ENCODE results near the gene ASRGL1.

Gene ASRGL1

DNA sequence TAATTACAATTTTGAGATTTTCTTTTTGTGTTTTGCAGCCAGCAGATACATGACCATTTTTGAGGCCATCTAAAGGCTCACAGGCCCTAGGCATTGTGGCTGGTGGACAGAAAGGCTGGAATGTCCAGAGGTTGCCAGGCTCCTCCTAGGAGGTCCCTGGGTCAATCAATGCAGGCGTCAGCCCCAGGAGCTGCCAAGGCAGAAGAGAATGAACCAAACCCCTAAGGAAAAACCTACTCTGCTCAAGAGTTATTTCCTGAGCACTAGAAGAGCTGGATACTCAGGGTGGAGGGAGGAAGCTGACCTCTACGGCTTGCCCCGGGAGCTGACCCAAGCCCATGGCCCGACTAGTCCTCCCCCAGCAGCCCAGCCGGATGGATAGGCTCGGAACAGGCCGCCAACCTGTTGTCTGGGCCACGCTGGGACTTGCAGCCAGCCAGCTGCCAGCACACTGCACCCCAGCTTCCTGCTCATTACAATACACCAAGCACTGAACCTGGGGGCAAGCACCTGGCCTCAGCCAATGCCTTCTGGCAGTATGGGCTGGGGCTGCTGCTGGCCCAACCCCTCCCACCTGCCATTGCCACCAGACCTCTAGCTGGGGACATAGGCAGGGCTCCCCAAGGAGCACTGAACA, 75.9 kb downstream of the ASRGL1 start:
- DNase-seq (ENCODE audit: low read depth in 2 of 2) = no peak

DNA sequence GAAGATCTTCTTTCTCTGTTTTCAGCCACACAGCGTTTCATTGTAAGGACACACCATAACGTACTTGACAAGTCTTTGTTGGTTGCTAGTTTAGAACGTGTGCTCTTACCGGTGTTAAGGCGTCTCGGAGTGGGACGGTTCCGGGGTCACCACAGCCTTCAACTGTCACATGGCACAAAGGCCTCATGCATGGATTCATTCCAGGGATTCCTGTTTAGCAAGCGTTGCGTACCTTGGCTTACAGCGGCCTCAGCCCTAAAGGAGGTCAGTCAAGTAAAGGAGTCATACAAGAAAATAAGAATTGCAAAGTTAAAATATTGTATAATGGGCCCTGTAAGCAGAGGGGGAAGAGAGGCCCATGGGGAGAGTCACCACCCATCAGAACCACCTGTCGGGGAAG, 79.3 kb downstream of the ASRGL1 start:
- no peak for DNase-seq (ENCODE audit: low read depth in 2 of 2)

DNA sequence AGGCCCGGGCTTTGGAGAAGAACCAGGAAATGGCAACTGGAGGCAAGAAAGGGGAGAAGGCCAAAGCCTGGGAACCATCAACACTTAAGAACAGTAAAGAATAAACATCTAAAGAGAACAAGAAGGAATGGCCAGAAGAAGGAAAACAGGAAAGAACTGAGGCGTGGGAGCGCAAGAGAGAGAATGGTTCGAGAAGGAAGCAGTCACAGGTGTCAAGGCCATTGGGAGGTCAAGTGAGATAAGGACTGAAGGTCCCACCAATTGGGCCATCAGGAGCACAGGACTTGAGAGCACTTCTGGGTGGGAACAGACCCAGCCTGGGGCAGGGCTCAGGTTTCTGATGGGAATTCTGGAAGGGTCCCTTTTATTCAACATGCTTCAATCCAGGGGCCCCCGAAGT, 80.9 kb downstream of the ASRGL1 start:
- DNase-seq (ENCODE audit: low read depth in 2 of 2) = no peak

DNA sequence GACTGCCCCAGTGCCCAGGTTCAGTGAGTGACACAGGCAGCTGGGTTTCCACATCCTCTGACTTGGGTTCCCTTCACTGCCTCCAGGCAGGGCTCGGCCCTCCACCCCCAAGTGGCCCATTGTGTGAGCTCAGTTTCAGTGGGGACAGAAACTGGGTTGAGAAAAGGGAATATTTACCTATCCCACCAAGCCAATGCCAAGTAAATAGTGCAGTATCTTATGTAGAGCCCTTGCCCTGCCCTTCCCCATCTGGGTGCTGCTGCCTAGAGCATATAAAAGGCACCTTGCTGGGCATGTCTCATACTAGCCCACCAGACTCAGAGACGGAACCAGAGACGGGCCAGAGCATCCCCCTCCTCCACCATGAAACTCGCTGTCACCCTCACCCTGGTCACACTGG, 81.5 kb downstream of the ASRGL1 start, which contains the start of gene SCGB1A1:
TSS of gene SCGB1A1 (plus strand) at position 301 of the 400 bp plus-strand sequence. CDS start at position 364, 63 bp downstream.
- DNase-seq (ENCODE audit: low read depth in 2 of 2) = no peak

- no peak for DNase-seq (ENCODE audit: low read depth in 2 of 2)
Measured at GRCh38 chr11:62419314-62419929, 82.2 kb downstream of the ASRGL1 start.

DNA sequence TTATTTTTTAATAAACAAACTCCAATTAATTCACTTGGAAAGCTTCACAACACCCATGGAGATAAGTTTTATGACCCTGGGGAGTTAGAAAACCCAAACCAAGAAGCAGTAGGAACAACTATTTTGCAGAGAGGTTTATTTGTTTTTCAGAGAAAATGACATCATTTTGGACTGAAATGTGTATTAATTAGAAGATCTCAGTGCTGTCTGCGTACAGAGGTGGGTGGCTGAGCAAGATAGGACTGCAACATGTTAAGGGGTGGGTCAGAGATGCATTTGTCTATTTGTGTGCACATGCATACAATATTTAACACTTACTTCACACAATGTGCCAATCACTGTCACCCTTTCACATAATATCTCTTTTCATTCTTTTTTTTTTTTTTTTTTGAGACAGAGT, 82.7 kb downstream of the ASRGL1 start:
- no peak for DNase-seq (ENCODE audit: low read depth in 2 of 2)

DNA sequence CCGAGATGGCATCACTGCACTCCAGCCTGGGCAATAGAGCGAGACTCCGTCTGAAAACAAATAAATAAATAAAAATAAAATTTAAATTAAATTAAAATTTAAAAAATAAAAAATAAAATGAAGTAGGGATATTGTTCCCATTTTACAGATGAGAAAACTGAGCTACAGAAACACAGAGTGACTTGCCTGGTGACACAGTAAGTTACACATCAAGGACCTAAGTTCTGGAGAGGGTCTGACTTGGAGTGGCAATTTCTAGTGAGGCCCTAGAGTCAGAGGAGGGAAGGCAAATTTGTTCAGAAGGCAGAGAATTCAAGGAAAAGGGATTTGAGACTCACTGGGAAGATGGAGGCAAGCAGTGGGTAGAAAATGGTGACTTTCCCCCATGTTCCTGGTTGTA, 83.6 kb downstream of the ASRGL1 start:
- DNase-seq (ENCODE audit: low read depth in 2 of 2) = no peak

DNA sequence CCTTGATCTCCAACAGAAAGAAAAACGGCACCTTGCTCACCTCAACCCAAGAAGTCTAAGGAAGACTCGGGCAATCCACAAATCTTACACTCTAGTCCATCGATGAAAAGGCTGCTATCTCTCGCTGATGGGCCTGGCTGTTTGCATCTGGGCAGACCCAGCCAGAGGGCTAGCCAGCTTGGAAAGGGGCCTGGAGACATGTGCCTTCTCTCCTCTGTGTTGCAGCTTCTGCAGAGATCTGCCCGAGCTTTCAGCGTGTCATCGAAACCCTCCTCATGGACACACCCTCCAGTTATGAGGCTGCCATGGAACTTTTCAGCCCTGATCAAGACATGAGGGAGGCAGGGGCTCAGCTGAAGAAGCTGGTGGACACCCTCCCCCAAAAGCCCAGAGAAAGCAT, 84.7 kb downstream of the ASRGL1 start:
- DNase-seq (ENCODE audit: low read depth in 2 of 2) = no peak

DNA sequence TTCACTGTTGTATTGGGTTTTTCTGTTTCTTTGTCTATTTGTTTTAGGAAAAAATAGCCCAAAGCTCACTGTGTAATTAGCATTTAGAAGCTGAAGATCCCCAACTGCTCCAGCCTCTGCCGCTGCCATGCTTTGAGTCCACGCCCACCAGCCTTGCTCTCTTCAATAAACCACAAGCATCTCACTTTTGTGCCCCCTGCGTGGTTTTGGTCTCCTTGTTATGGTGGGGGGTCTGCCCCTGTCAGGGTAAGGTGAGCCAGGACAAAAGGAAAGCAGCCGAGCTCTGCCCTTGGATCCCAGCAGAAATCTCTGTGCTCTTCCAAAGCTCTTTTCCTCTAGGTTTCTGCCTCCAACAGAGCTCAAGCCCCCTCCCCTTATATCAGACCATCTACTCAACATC, 85.8 kb downstream of the ASRGL1 start:
- DNase-seq (ENCODE audit: low read depth in 2 of 2) = no peak

GRCh38 chr11:62427630-62428233, 90.5 kb downstream of the ASRGL1 start:
- no peak for DNase-seq (ENCODE audit: low read depth in 2 of 2)

DNA sequence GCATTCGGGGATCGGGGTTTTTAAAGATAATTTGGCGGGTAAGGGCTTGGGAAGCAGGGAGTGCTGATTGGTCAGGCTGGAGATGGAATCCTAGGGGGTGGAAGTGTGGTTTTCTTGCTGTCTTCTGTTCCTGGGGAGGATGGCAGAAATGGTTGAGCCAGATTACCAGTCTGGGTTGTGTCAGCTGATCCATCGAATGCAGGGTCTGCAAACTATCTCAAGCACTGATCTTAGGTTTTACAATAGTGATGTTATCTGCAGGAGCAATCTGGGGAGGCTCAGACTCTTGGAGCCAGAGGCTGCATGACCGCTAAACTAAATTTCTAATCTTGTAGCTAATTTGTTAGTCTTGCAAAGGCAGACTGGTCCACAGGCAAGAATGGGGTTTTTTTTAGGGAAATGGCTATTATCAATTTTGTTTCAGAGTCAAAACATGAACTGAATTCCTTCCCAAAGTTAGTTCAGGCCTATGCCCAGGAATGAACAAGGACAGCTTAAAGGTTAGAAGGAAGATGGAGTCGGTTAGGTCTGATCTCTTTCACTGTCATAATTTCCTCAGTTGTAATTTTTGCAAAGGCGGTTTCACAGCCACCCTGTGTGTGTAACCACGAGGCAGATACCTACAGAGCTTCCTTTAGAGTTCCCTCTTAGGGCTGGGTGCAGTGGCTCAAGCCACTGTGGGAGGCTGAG, 91.8 kb downstream of the ASRGL1 start:
- DNase-seq (ENCODE audit: low read depth in 2 of 2) = no peak

DNA sequence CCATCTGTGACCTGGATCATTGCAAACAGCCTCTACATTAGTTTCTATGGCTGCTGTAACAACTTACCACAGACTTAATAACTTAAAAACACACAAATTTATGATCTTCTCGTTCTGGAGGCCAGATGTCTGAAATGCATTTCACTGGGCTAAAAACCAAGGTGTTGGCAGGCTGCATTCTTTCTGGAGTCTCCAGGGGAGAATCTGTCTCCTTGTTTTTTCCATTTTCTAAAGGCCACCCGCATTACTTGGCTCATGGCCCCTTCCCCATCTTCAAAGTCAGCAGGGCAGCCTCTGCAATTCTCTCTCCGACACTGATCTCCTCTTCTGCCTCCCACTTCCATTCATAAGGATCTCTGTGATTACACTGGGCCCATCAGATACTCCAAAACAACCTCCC, 93.2 kb downstream of the ASRGL1 start:
- DNase-seq (ENCODE audit: low read depth in 2 of 2) = no peak

DNA sequence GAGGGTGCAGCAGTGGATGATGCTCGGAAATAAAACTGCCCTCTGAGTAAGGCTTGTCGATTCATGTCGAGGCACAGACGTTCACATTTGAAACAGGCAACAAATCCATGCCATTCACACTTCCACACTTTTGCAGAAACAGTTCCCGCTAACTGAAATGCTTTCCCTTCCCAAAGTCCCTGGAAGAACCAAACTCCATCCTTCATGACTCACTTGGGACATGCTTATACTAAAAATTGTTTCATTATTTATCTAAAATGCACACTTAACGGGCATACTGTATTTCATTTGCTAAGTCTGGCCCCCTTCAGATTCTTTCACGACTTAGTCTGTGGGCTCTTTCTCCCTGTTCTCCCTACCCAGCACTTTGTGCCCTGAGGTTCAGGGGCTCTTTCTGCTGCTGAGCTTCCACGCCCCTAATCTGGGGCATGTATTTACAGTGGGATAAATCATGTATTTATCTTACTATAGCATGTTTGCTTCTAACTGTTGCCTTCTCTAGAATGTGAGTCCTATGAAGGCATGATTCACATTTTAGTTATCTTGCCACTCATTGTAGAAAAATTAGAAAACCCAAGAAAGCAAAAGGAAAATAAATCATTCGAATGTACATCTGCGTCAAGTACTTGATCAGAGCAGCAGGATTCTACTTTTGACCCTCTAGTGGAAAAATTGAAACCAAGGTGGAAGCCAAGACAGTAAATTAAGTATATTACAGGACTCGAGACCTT, 94.1 kb downstream of the ASRGL1 start:
- DNase-seq (ENCODE audit: low read depth in 2 of 2) = no peak

GRCh38 chr11:62432695-62433094, 95.4 kb downstream of the ASRGL1 start:
- no peak for DNase-seq (ENCODE audit: low read depth in 2 of 2)

DNA sequence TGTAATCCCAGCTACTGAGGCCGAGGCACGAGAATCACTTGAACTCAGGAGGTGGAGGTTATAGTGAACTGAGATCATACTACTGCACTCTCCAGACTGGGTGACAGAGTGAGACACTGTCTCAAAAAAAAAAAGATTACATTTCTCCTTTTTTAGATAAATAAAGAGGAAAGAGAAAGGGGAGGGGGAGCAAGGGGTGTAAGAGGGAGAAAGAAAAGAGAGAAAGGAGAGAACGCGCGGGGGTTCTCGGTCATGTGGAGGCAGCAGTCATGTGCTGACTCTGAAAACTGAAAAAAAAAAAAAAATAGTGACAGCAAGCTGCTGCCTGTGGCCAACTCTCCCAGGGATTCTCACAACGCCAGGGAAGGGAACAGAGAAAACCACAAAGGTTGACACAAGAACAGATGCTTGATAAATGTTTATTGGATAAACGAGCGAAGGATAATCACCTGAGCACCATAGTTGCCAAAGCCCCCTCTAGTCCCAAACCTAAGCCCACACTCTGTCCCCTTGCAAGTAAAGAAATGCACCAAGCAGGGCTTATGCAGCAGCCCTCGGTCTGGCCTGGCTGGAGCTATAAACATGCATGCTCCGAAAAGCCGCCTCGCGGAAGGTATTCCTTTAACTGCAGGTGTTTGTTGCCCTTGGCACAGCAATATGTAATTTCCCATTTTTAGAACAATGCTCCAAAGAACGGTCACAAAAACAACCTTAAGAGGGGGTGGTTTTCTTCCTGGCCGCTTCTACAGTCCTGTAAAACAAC, 96.1 kb downstream of the ASRGL1 start:
- DNase-seq (ENCODE audit: low read depth in 2 of 2) = no peak

DNA sequence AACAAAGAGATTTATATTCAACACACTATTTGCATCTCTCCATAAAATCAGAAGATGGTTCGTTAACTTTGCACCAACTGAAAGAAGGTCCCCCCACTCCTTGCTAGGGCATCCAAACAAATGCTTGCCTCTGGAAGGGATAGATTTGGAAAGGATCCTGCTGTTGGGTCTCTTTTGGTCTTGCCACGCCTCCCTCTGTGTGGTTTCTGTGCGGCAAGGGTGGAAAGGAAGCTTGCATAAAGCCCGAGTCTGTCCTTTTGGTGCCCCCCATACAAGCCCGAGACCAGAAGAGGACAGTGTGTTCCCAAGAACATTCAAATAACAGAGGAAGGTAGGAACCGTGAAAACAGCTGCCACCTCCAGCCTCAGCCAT, 96.6 kb downstream of the ASRGL1 start:
- DNase-seq (ENCODE audit: low read depth in 2 of 2) = no peak

DNA sequence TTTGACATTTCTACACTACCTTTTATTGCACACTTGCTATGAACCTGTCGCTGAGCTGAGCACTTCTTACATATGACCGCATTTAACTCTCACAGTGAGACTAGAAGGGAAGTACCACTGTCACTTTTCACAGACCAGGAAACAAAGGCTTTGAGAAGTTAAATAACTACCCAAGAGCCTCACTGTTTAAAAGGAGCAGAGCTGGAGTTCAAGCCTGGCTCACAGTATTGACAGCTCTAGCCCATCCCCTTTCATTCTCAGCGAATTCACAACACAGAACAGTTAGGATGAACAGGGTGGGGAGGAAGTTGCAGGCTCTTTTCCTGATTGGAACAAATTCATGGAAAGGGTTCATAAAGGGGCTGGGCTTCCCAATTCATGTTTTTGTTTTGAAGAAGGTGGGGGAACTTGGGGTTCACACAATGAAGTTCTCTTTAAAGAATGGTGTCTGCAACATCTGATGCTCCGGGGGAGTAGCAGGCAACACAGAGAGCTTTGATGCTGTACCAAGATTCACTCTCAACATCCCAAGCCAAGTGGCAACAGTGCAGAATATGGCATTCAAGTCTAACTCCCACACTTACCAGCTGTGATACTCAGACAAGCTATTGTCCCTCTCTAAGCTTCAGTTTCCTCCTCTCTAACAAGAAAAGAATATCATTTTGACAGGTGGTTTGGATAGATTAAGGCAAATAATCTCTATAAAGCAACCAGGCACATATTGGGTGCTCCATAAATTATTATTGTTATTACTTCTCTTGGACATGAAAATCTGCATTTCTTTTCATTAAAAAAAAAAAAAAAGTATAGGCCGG, 98.8 kb downstream of the ASRGL1 start:
- no peak for DNase-seq (ENCODE audit: low read depth in 2 of 2)

- no peak for DNase-seq (ENCODE audit: low read depth in 2 of 2)
Measured at GRCh38 chr11:62437616-62438015, 100.4 kb downstream of the ASRGL1 start.

GRCh38 chr11:62438641-62439040, 101.4 kb downstream of the ASRGL1 start:
- DNase-seq (ENCODE audit: low read depth in 2 of 2) = no peak

- no peak for DNase-seq (ENCODE audit: low read depth in 2 of 2)
Measured at GRCh38 chr11:62439785-62440602, 102.7 kb downstream of the ASRGL1 start.
